HEK293 (cell line): ENCODE results near the gene MAP3K12.

Source experiments
- CTCF ChIA-PET: fragments of 350-600 bp; formaldehyde crosslinking; extraction: SDS; loops from one replicate; lab custom pipeline; 2021; ENCODE audit warnings: antibody characterized with exemption; lab: Yijun Ruan, JAX
- POLR2A ChIA-PET: fragments of 300-600 bp; formaldehyde crosslinking; extraction: SDS; loops from one replicate; lab custom pipeline; 2020; ENCODE audit warnings: antibody characterized with exemption, inconsistent platforms; lab: Yijun Ruan, JAX
- H3K27ac ChIP-seq: fragments of 200-500 bp; sonication (Bioruptor generic); 2 replicates; pipeline ENCODE4 v1.5.1; 2014; ENCODE audit warnings: low read depth, low read length, control low read depth, inconsistent platforms; ENCODE audit errors: extremely low read depth
- H3K36me3 ChIP-seq, 2 experiments: fragments of 200-500 bp in 1 of 2; sonication (Bioruptor generic) in 1 of 2; 1 replicate in 1 of 2; 2 replicates in 1 of 2; pipeline ENCODE4 v1.5.1; 2014 to 2017; ENCODE audit warnings: inconsistent platforms in 2 of 2, low read length in 2 of 2; ENCODE audit not compliant: control insufficient read depth in 2 of 2, insufficient read depth in 1 of 2
- H3K4me1 ChIP-seq: fragments of 200-500 bp; sonication (Bioruptor generic); 2 replicates; pipeline ENCODE4 v1.5.1; 2014; ENCODE audit warnings: mild to moderate bottlenecking, low read length, inconsistent platforms; ENCODE audit not compliant: control insufficient read depth, insufficient read depth
- H3K4me3 ChIP-seq: 2 replicates; pipeline ENCODE4 v1.5.1; 2011; ENCODE audit warnings: low read depth, mild to moderate bottlenecking, control low read depth, low read length, moderate library complexity
- H3K9me3 ChIP-seq: fragments of 200-500 bp; sonication (Bioruptor generic); 2 replicates; pipeline ENCODE4 v1.5.1; 2014; ENCODE audit warnings: low read depth, low read length, inconsistent platforms; ENCODE audit not compliant: control insufficient read depth, insufficient read depth
- KLF16 ChIP-seq: fragments of 450-650 bp; formaldehyde crosslinking; IDR thresholded peaks from 2 replicates; pipeline ENCODE4 v1.5.1; 2017; ENCODE audit warnings: missing biosample characterization, missing genetic modification characterization
- PRDM10 ChIP-seq: fragments of 450-650 bp; formaldehyde crosslinking; IDR thresholded peaks from 2 replicates; pipeline ENCODE4 v1.5.1; 2016; ENCODE audit warnings: missing biosample characterization, missing genetic modification characterization
- SP2 ChIP-seq: fragments of 450-650 bp; formaldehyde crosslinking; IDR thresholded peaks from 2 replicates; pipeline ENCODE4 v1.5.1; 2016; ENCODE audit warnings: missing biosample characterization, missing genetic modification characterization
- ZBTB26 ChIP-seq: fragments of 450-650 bp; formaldehyde crosslinking; optimal IDR thresholded peaks from 2 replicates; pipeline ENCODE3; 2016; ENCODE audit warnings: missing biosample characterization, mild to moderate bottlenecking, missing genetic modification characterization
- ZIC2 ChIP-seq: fragments of 450-650 bp; formaldehyde crosslinking; IDR thresholded peaks from 2 replicates; pipeline ENCODE4 v1.5.1; 2016; ENCODE audit warnings: missing biosample characterization, missing genetic modification characterization
- ZNF138 ChIP-seq: fragments of 450-650 bp; formaldehyde crosslinking; IDR thresholded peaks from 2 replicates; pipeline ENCODE4 v1.5.1; 2016; ENCODE audit warnings: missing biosample characterization, missing genetic modification characterization, borderline replicate concordance
- ZNF140 ChIP-seq: fragments of 450-650 bp; formaldehyde crosslinking; IDR thresholded peaks from 2 replicates; pipeline ENCODE4 v1.5.1; 2016; ENCODE audit warnings: missing biosample characterization, missing genetic modification characterization
- ZNF174 ChIP-seq: fragments of 450-650 bp; formaldehyde crosslinking; IDR thresholded peaks from 2 replicates; pipeline ENCODE4 v1.5.0; 2017; ENCODE audit warnings: missing biosample characterization, mild to moderate bottlenecking, missing genetic modification characterization
- ZNF175 ChIP-seq: fragments of 450-650 bp; formaldehyde crosslinking; IDR thresholded peaks from 2 replicates; pipeline ENCODE4 v1.5.1; 2016; ENCODE audit warnings: missing biosample characterization, missing genetic modification characterization
- ZNF223 ChIP-seq: fragments of 450-650 bp; formaldehyde crosslinking; IDR thresholded peaks from 2 replicates; pipeline ENCODE4 v1.5.1; 2016; ENCODE audit warnings: missing biosample characterization, missing genetic modification characterization
- ZNF24 ChIP-seq: fragments of 450-650 bp; formaldehyde crosslinking; IDR thresholded peaks from 2 replicates; pipeline ENCODE4 v1.5.1; 2016; ENCODE audit warnings: missing biosample characterization, missing genetic modification characterization
- ZNF433 ChIP-seq: fragments of 450-650 bp; formaldehyde crosslinking; IDR thresholded peaks from 2 replicates; pipeline ENCODE4 v1.5.1; 2016; ENCODE audit warnings: missing biosample characterization, missing genetic modification characterization, low read depth
- ZNF639 ChIP-seq: fragments of 450-650 bp; formaldehyde crosslinking; IDR thresholded peaks from 2 replicates; pipeline ENCODE4 v1.5.1; 2016; ENCODE audit warnings: missing biosample characterization, missing genetic modification characterization
- ZNF645 ChIP-seq: fragments of 450-650 bp; formaldehyde crosslinking; IDR thresholded peaks from 2 replicates; pipeline ENCODE4; 2016; ENCODE audit warnings: missing biosample characterization, missing genetic modification characterization
- ZNF654 ChIP-seq: fragments of 450-650 bp; formaldehyde crosslinking; IDR thresholded peaks from 2 replicates; pipeline ENCODE4 v1.5.1; 2016; ENCODE audit warnings: low read depth, missing biosample characterization, missing genetic modification characterization
- ZNF777 ChIP-seq: fragments of 450-650 bp; formaldehyde crosslinking; IDR thresholded peaks from 2 replicates; pipeline ENCODE4 v1.5.1; 2017; ENCODE audit warnings: missing biosample characterization, missing genetic modification characterization, borderline replicate concordance
- ZSCAN23 ChIP-seq: fragments of 450-650 bp; formaldehyde crosslinking; IDR thresholded peaks from 2 replicates; pipeline ENCODE4 v1.5.1; 2016; ENCODE audit warnings: missing biosample characterization, missing genetic modification characterization

Gene MAP3K12

GRCh38 chr12:53543539-53543938 lies 44.3 kb upstream of the MAP3K12 start (continued):
- TF ChIP-seq ZNF174 (tag by site-specific recombination): no peak
- TF ChIP-seq PRDM10: peak; percentile 36; the same call in 1 of the 2 replicates
- no peak for TF ChIP-seq ZBTB26 (tag by site-specific recombination)
- no peak for TF ChIP-seq ZNF175 (tag by site-specific recombination)
- TF ChIP-seq SP2 (tag by site-specific recombination): no peak
- peak; percentile 71 for TF ChIP-seq ZNF654 (tag by site-specific recombination)
- no peak for TF ChIP-seq ZNF433 (tag by site-specific recombination)
- no peak for TF ChIP-seq ZIC2 (tag by site-specific recombination)
- no peak for TF ChIP-seq ZNF140 (tag by site-specific recombination)
- no peak for TF ChIP-seq ZNF138 (tag by site-specific recombination)

- peaks cover 27 to 46% of the 10 kb centered on the region in 2 experiments for H3K36me3 ChIP-seq
- ChIA-PET POLR2A (interaction anchor here (1.0 kb wide), 1 partner anchor 84 kb away, joined by 3 read pairs; no protein-coding TSS in a partner anchor), CTCF (interaction anchor here (0.8 to 1.9 kb wide), 4 partner anchors 80 to 207 kb away, joined by 3 to 12 read pairs (median 4); partner anchors contain the start of gene ATP5MC2)
These were observed 40.3 kb upstream of the MAP3K12 start for GRCh38 chr12:53539526-53539925.

More at GRCh38 chr12:53539526-53539925, 40.3 kb upstream of the MAP3K12 start:
- no peak overlapping the region for H3K4me3 ChIP-seq
- no peaks in the 10 kb centered on the region for H3K9me3 ChIP-seq
- no peak overlapping the region for H3K27ac ChIP-seq
- H3K4me1 ChIP-seq: peaks cover 3% of the 10 kb centered on the region; the same call in 1 of the 2 replicates
- TF ChIP-seq ZNF639 (tag by site-specific recombination) (no peak), KLF16 (tag by site-specific recombination) (no peak), ZNF223 (no peak), ZNF645 (tag by site-specific recombination) (no peak), ZNF777 (no peak), ZSCAN23 (no peak), ZNF24 (peak; percentile 89)
